Measurements from ENCODE around the gene DCBLD2.

DNA sequence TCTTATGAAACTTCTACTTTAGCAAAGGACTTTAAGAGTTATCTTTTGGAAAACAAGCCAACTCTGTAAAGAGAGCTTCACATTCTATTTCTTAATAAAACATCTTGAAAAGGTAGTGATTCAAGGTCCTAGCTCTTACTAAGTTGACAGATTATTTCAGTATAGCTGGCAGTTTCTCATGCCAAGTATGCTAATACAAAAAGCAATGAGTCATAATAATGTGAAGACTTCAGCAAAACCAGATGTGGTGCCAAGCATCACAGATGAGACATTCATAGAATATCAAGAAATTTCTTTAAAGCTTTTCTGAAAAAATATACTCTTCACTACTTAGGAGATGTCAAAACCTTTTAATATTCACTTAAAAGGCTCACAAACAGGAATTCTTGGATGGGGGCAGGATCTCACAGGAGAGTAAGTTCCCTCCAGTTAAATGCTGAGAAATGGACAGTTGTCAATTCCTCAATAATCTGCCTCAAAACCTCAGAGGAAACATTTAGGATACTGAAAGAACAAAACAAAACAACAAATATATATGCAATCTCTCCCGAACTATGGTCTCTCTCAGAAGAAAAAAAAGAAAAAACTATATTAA is 45.6 kb downstream of the DCBLD2 start:
- no peak for TF ChIP-seq EZH2 (IDR thresholded peaks at IDR 0.05; ENCODE audit: low read depth)
- TF ChIP-seq, protein P1, sequence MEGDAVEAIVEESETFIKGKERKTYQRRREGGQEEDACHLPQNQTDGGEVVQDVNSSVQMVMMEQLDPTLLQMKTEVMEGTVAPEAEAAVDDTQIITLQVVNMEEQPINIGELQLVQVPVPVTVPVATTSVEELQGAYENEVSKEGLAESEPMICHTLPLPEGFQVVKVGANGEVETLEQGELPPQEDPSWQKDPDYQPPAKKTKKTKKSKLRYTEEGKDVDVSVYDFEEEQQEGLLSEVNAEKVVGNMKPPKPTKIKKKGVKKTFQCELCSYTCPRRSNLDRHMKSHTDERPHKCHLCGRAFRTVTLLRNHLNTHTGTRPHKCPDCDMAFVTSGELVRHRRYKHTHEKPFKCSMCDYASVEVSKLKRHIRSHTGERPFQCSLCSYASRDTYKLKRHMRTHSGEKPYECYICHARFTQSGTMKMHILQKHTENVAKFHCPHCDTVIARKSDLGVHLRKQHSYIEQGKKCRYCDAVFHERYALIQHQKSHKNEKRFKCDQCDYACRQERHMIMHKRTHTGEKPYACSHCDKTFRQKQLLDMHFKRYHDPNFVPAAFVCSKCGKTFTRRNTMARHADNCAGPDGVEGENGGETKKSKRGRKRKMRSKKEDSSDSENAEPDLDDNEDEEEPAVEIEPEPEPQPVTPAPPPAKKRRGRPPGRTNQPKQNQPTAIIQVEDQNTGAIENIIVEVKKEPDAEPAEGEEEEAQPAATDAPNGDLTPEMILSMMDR (conservative IDR thresholded peaks at IDR 0.05): no peak
